ENCODE measurements around the gene FCSK.
"Not testable (repeated sequence)": the region's sequence is repeated elsewhere in the genome, so short reads cannot be mapped to it uniquely, and the experiment has no call there.

The FCSK gene

GRCh38 chr16:70454222-70455034, at the start of gene FCSK:
Gene FCSK, plus strand, starts transcription at chr16:70454595. Its CDS starts 8,596 bp downstream, at chr16:70463191.
- peak in 2 of 3 experiments; percentile 39 to 56 for DNase-seq (ENCODE audit: low read depth in 3 of 3)

DNA sequence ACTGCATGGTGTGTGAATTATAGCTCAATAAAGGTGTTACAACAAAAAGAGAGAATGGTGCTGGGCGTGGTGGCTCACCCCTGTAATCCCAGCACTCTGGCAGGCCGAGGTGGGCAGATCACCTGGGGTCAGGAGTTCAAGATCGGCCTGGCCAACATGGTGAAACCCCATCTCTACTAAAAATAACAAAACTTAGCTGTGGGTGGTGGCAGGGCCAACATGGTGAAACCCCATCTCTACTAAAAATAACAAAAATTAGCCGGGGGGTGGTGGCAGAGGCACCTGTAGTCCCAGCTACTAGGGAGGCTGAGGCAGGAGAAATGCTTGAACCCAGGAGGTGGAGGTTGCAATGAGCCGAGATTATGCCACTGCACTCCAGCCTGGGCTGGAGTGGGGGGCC, 48.3 kb upstream of the FCSK start:
- not testable (repeated sequence) for DNase-seq (ENCODE audit: low read depth in 3 of 3)

DNA sequence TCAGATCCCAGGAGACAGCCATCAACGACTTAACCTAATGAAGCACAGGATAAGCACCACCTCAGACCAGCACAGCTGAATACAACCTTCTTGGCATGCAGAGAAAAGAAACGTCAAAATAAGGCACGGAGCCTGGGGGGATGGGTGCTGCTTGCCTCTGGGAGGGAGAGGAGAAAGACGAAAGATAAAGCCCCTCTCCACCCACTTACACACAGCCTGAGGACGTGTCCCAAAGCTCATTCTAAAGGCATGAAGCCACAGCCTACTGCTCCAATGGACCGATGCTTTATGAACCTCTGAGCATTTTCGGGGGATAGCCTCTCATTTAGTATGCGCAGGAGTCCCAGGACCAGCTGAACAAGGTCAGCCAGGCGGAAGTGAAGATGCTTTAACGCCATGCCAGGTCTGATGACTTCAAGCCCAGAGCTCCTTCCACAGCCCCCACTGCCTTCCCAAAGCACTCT, 46.6 kb upstream of the FCSK start:
- no peak for DNase-seq (ENCODE audit: low read depth in 3 of 3)

- no peak for DNase-seq (ENCODE audit: low read depth in 3 of 3)
These were observed 43.7 kb upstream of the FCSK start for GRCh38 chr16:70410734-70411133.

GRCh38 chr16:70412385-70412784, 42.0 kb upstream of the FCSK start:
- no peak for DNase-seq (ENCODE audit: low read depth in 3 of 3)

DNA sequence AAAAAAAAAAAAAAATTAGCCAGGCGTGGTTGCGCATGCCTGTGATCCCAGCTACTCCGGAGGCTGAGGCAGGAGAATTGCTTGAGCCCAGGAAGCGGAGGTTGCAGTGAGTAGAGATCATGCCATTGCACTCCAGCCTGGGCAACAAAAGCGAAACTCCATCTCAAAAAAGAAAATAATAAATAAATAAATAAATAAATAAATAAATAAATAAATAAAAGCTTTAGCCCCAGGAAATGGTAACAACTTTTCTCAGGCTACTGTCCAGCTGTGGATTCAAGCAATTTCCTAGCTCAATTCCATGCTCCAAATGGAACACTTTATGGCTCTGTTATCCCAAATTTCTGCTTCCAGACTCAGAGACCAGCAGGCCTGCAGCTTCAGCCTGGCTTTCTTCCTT, 40.8 kb upstream of the FCSK start:
- DNase-seq (ENCODE audit: low read depth in 3 of 3), result not testable (repeated sequence)

GRCh38 chr16:70416748-70417616, 37.4 kb upstream of the FCSK start:
- DNase-seq (ENCODE audit: low read depth in 3 of 3), result no peak

GRCh38 chr16:70417661-70418060, 36.7 kb upstream of the FCSK start:
- DNase-seq (ENCODE audit: low read depth in 3 of 3), result no peak

DNA sequence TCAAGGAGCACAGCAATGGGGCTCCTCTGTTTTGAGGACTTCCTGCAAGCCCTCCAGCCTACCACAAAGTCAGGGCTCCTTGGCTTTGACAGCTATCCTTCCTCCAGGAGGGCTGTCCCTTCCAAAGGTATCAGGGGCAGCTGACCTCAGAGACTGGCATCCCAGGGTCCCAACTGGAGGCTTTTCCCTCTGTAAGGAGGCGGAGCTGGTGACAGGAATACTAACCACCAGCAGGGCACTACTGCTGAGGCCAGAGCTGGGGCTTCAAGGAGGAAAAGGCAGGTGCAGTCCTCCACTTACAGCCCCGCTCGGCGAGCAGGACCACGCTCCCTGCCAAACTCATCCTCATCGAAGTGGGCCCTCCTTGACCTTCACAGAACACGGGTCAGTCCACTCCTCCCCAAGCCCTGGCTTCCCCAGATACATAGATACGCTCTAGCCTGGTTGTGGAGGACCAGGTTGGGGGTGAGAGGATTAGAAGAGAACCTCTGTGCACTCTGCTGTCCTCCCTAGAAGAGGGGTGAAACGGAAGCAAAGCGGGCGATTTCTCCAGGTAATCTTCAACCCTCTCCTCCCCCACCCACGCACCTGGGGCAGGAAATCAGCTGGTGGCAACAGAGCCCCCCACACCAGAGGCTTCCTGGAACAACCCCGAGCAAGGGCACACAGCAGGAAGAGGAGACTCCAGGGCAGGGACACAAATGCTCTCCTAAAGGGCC, 36.0 kb upstream of the FCSK start:
- DNase-seq (ENCODE audit: low read depth in 3 of 3), result no peak

GRCh38 chr16:70418993-70419318, 35.4 kb upstream of the FCSK start:
- DNase-seq (ENCODE audit: low read depth in 3 of 3), result no peak

- DNase-seq (ENCODE audit: low read depth in 3 of 3), result no peak
These were observed 34.7 kb upstream of the FCSK start for GRCh38 chr16:70419384-70420327.

DNA sequence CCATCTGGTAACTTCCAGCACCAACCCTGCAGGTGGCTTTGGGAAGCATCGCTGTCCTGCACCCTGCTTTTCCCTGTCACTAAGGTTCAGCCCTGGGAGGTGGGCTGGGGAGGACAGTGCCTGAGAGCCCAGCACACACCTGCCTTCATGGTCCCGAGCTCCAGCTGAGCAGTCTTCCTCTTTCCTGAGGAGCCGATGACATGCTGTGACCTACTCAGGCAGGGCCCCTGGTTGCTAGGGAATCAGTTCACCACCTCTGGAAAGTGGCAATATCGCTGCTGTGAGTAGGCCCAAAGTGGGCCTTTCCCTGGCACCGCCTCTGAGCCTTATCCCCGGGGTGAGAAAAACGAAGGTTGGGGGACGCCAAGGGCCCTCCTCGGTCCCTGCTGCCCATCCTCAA, 33.4 kb upstream of the FCSK start:
- no peak for DNase-seq (ENCODE audit: low read depth in 3 of 3)

- no peak for DNase-seq (ENCODE audit: low read depth in 3 of 3)
These were observed 32.7 kb upstream of the FCSK start for GRCh38 chr16:70421473-70422311.

- DNase-seq (ENCODE audit: low read depth in 3 of 3), result no peak
These were observed 31.9 kb upstream of the FCSK start for GRCh38 chr16:70422543-70422942.

- no peak for DNase-seq (ENCODE audit: low read depth in 3 of 3)
These were observed 26.6 kb upstream of the FCSK start for GRCh38 chr16:70427786-70428177.

DNA sequence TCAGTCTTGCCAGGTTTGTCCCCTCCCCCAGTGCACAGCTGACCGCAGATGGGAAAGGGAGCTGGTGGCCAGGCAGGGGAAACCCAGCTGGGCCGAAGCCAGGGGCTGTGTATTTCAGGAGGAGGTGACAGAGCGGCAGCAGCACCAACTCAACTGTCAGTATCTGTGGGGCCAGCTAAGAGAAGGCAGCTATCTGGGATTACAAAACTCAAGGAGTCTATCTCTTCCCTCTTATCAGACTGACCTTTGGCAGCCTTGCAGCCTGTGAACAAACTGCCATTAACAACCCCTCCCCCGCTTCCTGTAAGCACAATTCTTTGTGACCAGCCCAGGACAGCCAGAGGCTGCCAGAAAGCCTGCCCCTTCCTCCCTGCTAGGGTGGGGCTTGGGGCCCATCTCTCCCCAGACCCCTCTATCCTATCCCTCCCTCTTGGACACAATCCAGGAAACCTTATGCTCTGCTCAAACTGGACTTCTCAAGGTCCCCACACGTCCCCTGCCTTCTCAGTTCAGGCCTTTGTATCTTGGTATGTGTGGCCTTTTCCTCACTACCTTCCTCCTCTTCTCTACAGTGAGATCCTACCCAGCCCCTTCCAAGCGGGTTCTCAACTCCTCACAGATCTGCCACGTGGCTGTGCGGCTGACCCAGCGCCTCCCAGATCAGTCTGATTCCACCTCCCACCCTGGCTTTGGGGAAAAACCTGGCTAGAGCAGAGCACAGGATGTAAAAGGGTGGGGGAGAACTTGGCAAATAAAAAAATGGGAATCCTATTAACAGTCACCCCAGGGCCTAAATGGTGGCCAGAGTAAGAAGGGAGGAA, 26.0 kb upstream of the FCSK start:
- DNase-seq (ENCODE audit: low read depth in 3 of 3), result peak in 1 of 3 experiments; percentile 68

DNA sequence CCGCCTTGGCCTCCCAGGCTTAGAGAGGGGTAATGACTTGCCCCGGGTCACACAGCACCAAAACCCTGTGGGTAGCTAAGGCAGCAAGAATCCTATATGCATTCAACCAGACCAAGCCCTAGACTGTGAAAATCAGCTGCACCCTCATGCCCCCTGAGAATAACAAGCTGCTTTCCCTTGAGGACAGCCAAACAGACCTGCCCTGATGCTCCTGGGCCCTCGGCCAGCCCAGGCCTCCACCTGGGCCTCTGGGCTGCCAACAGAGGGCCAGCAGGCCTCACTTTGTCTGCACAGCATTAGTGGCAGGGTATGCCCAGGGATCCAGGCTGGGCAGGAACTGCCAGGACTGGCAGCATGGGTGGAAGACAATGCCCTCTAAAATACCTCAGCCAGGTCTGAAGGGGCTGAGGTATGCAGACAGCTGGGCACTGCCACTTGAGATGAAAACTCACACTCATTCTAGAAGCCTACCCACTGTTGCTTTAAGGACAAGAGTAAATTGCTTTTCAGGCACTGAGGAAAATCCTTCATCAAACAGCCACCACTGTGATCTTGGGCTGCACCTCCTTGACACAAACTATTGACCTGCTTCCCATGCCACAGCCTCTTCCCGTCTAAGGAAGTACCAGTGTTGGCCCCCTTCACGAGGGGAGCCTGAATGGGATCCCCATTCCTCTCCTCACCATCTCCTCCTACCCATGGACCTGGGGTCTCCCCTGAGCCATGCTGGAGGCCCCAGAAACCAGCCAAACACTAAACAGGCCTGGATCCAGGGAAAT, 24.3 kb upstream of the FCSK start:
- no peak for DNase-seq (ENCODE audit: low read depth in 3 of 3)

Measured in stimulated activated CD4-positive, alpha-beta T cell treated with anti-CD3 and anti-CD28 coated beads, TNF-alpha, amount 100 ng/mL, for 24 hours (primary cell).